K562 (cell line): Measurements from ENCODE around the gene ADK. TPM values are rescaled to one million over a fixed set of nuclear protein-coding genes. Genes with fewer than 3 reads are reported as not detected.

Experiments used
- CBFA2T3 ChIP-seq: fragments of 450-650 bp; IDR thresholded peaks from 2 replicates; pipeline ENCODE4 v1.6.1; 2017
- CHAMP1 ChIP-seq: fragments of 450-650 bp; IDR thresholded peaks from 2 replicates; pipeline ENCODE4 v1.6.1; 2016; ENCODE audit warnings: mild to moderate bottlenecking
- EGR1 ChIP-seq: fragments of 450-650 bp; conservative IDR thresholded peaks from 2 replicates; pipeline ENCODE4 v1.6.1; 2017; ENCODE audit warnings: mild to moderate bottlenecking
- EP300 ChIP-seq: IDR thresholded peaks from 2 replicates; pipeline ENCODE4 v1.6.1; 2012; ENCODE audit warnings: low read length, improper control_type of control experiment
- FOSL1 ChIP-seq: fragments of 200-800 bp; sonication (Bioruptor generic); conservative IDR thresholded peaks from 2 replicates; pipeline ENCODE4 v1.6.1; 2016; ENCODE audit warnings: missing genetic modification characterization, missing compliant biosample characterization
- FOXJ2 ChIP-seq: fragments of 200-800 bp; sonication (Bioruptor generic); IDR thresholded peaks from 2 replicates; pipeline ENCODE4 v1.6.1; 2016; ENCODE audit warnings: missing genetic modification characterization, missing compliant biosample characterization
- L3MBTL2 ChIP-seq: fragments of 450-650 bp; IDR thresholded peaks from 2 replicates; pipeline ENCODE4 v1.6.1; 2016; ENCODE audit warnings: mild to moderate bottlenecking, moderate library complexity
- NFRKB ChIP-seq: fragments of 450-650 bp; IDR thresholded peaks from 2 replicates; pipeline ENCODE4 v1.6.1; 2016; ENCODE audit warnings: low read depth
- NR3C1 ChIP-seq: sonication (generic); formaldehyde crosslinking; IDR thresholded peaks from 2 replicates; pipeline ENCODE4 v1.8.1; 2022; ENCODE audit warnings: missing genetic modification reagents
- PRPF4 ChIP-seq: fragments of 200-400 bp; formaldehyde crosslinking; IDR thresholded peaks from one replicate; pipeline ENCODE4 v1.6.1; 2017; ENCODE audit warnings: low read length, low read depth, mild to moderate bottlenecking; ENCODE audit not compliant: insufficient read depth, poor library complexity, severe bottlenecking
- RAD51 ChIP-seq: fragments of 450-650 bp; IDR thresholded peaks from 2 replicates; pipeline ENCODE4 v1.7.1; 2016; ENCODE audit warnings: low read depth, mild to moderate bottlenecking, borderline replicate concordance
- SIN3A ChIP-seq, 2 experiments: fragments of 150-350 bp in 1 of 2; IDR thresholded peaks; 2 replicates each; pipeline ENCODE4 v1.6.1; 2011 to 2016; ENCODE audit warnings: borderline replicate concordance in 2 of 2, low read depth in 2 of 2, low read length in 2 of 2, mild to moderate bottlenecking in 2 of 2, moderate library complexity in 2 of 2; ENCODE audit not compliant: control insufficient read depth in 1 of 2
- SMARCE1 ChIP-seq: fragments of 450-650 bp; IDR thresholded peaks from 2 replicates; pipeline ENCODE4 v1.7.1; 2016; ENCODE audit warnings: mild to moderate bottlenecking
- SREBF1 ChIP-seq: fragments of 150-350 bp; IDR thresholded peaks from 2 replicates; pipeline ENCODE4 v1.6.1; 2014; ENCODE audit warnings: antibody characterized with exemption, low read depth, low read length, borderline replicate concordance
- VEZF1 ChIP-seq: fragments of 200-800 bp; sonication (Bioruptor generic); IDR thresholded peaks from 2 replicates; pipeline ENCODE4 v1.6.1; 2017; ENCODE audit warnings: missing genetic modification characterization, missing compliant biosample characterization
- WHSC1 ChIP-seq: IDR thresholded peaks from one replicate; pipeline ENCODE4 v1.6.1; 2012; ENCODE audit warnings: low read length, control low read depth, inconsistent platforms
- YY1 ChIP-seq, 3 experiments: IDR thresholded peaks; 2 replicates each; pipeline ENCODE4 v1.6.1; 2011; ENCODE audit warnings: low read length in 2 of 3, mild to moderate bottlenecking in 2 of 3, moderate library complexity in 2 of 3, borderline replicate concordance in 1 of 3, control low read depth in 1 of 3, low read depth in 1 of 3; ENCODE audit not compliant: insufficient read depth in 3 of 3, insufficient replicate concordance in 2 of 3, control insufficient read depth in 1 of 3, insufficient read length in 1 of 3; ENCODE audit errors: extremely low read depth in 1 of 3
- ZBTB1 ChIP-seq: sonication (generic); formaldehyde crosslinking; IDR thresholded peaks from 2 replicates; pipeline ENCODE4 v1.8.1; 2023; ENCODE audit warnings: missing genetic modification reagents, low read depth, mild to moderate bottlenecking, borderline replicate concordance
- ZNF324 ChIP-seq: fragments of 250-450 bp; sonication (Bioruptor Pico); IDR thresholded peaks from 2 replicates; pipeline ENCODE4 v1.4.0; 2020; ENCODE audit warnings: mild to moderate bottlenecking
- ZNF589 ChIP-seq: fragments of 200-800 bp; sonication (Bioruptor generic); IDR thresholded peaks from 2 replicates; pipeline ENCODE4 v1.6.1; 2016; ENCODE audit warnings: low read depth, missing genetic modification characterization, missing compliant biosample characterization
- ZNF780A ChIP-seq: fragments of 250-450 bp; sonication (Bioruptor Pico); IDR thresholded peaks from 2 replicates; pipeline ENCODE4 v1.5.0; 2021; ENCODE audit warnings: mild to moderate bottlenecking
- polyA plus RNA-seq, 8 experiments: library from polyadenylated mRNA; depleted of rRNA in 4 of 8; stranded (reverse) in 5 of 8; unstranded in 3 of 8; fragments of >200 nt; fragmentation: Nextera tagmentation in 2 of 8; fragmentation: Illumina TruSeq in 1 of 8; extraction: Ambion mirVana in 2 of 8; extraction: Trizol in 1 of 8; gene quantifications; 2 replicates each; pipeline versions ENCODE4 v1.2.1 to v1.2.3, GENCODE V29; 2011 to 2014; ENCODE audit warnings: inconsistent platforms in 1 of 8, missing spikeins in 1 of 8
- total RNA-seq, 7 experiments: library from RNA; depleted of rRNA in 6 of 7; stranded (reverse); fragments of >200 nt in 6 of 7; fragmentation: Illumina TruSeq in 2 of 7; extraction: Trizol in 2 of 7; gene quantifications; 2 replicates each; pipeline versions ENCODE4 v1.2.1 to v1.2.3, GENCODE V29; 2011 to 2021; ENCODE audit warnings: low replicate concordance in 1 of 7
- TF ChIP-seq, protein P1 (sequence below): sonication (generic); formaldehyde crosslinking; IDR thresholded peaks from 2 replicates; pipeline ENCODE4 v1.8.1; 2023; ENCODE audit warnings: mild to moderate bottlenecking, missing genetic modification reagents

Gene ADK
- total and polyA plus RNA-seq, 9 of the 15 experiments (the other 6 are each of a cell fraction or from before 2014, with no cell fraction given): 54.2 to 97.8 (median 73.6) TPM

- peak; percentile 45; the same call in 1 of the 2 replicates for TF ChIP-seq VEZF1 (CRISPR knock-in tag)
- 0 out of 2 replicates have a peak, but pooled peaks have one; percentile 29 for TF ChIP-seq SREBF1
- TF ChIP-seq EGR1: peak; percentile 69
- TF ChIP-seq ZBTB1 (CRISPR knock-in tag): peak; percentile 12; the same call in 1 of the 2 replicates
- TF ChIP-seq CBFA2T3: no peak
- no peak for TF ChIP-seq L3MBTL2
- TF ChIP-seq RAD51: peak; percentile 24; the same call in 1 of the 2 replicates
- 0 out of 2 replicates have a peak, but pooled peaks have one; percentile 1 for TF ChIP-seq NFRKB
- TF ChIP-seq PRPF4: no peak
- TF ChIP-seq YY1 (IDR thresholded peaks at IDR 0.05; ENCODE audit: borderline replicate concordance in 1 of 3, control insufficient read depth in 1 of 3, extremely low read depth in 1 of 3, insufficient read depth in 3 of 3, insufficient read length in 1 of 3, insufficient replicate concordance in 2 of 3, low read depth in 1 of 3, low read length in 2 of 3): peak in 1 of 3 experiments; percentile 63
- peak; percentile 68; the same call in 1 of the 2 replicates for TF ChIP-seq ZNF589
- TF ChIP-seq NR3C1: no peak
- TF ChIP-seq SMARCE1: peak; percentile 42; the same call in 1 of the 2 replicates
- 0 out of 2 replicates have a peak, but pooled peaks have one; percentile 23 for TF ChIP-seq CHAMP1
- 0 out of 2 replicates have a peak, but pooled peaks have one; percentile 12 for TF ChIP-seq EP300
- no peak for TF ChIP-seq WHSC1
- TF ChIP-seq FOSL1 (tag): peak; percentile 2; the same call in 1 of the 2 replicates
- TF ChIP-seq ZNF324 (CRISPR knock-in tag): no peak
- peak in 1 of 2 experiments; percentile 62; a peak in 2 of 4 replicates for TF ChIP-seq SIN3A (IDR thresholded peaks at IDR 0.05; ENCODE audit: borderline replicate concordance in 2 of 2, control insufficient read depth in 1 of 2, low read depth in 2 of 2, low read length in 2 of 2)
- peak; percentile 77 for TF ChIP-seq FOXJ2 (tag)
- no peak for TF ChIP-seq ZNF780A (CRISPR knock-in tag)
- TF ChIP-seq, protein P1, sequence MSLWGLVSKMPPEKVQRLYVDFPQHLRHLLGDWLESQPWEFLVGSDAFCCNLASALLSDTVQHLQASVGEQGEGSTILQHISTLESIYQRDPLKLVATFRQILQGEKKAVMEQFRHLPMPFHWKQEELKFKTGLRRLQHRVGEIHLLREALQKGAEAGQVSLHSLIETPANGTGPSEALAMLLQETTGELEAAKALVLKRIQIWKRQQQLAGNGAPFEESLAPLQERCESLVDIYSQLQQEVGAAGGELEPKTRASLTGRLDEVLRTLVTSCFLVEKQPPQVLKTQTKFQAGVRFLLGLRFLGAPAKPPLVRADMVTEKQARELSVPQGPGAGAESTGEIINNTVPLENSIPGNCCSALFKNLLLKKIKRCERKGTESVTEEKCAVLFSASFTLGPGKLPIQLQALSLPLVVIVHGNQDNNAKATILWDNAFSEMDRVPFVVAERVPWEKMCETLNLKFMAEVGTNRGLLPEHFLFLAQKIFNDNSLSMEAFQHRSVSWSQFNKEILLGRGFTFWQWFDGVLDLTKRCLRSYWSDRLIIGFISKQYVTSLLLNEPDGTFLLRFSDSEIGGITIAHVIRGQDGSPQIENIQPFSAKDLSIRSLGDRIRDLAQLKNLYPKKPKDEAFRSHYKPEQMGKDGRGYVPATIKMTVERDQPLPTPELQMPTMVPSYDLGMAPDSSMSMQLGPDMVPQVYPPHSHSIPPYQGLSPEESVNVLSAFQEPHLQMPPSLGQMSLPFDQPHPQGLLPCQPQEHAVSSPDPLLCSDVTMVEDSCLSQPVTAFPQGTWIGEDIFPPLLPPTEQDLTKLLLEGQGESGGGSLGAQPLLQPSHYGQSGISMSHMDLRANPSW: 0 out of 2 replicates have a peak, but pooled peaks have one; percentile 0
Measured at GRCh38 chr10:74177140-74177677, 26.2 kb downstream of the ADK start (continued).
